GM12878 (cell line): ENCODE results near the gene CLN6. TPM values are rescaled to one million over a fixed set of nuclear protein-coding genes. Genes with fewer than 3 reads are reported as not detected.

Experiments used
- ATAC-seq: fragments of 200-7000 bp; cut with Tn5 transposase; 3 replicates; pipeline ENCODE4 v1.9.1; 2020; ENCODE audit warnings: mild to moderate bottlenecking, moderate library complexity
- BruUV-seq: library from RNA; stranded (reverse); fragments of 400-500 nt; replicated peaks from 2 replicates; lab custom pipeline; 2021; lab: Mats Ljungman, UMichigan
- CTCF ChIA-PET: fragments of 300-600 bp; sonication (Branson Sonifier 250); formaldehyde crosslinking; extraction: SDS; loops from one replicate; lab custom pipeline; 2021; ENCODE audit warnings: inconsistent platforms; lab: Yijun Ruan, JAX
- POLR2A ChIA-PET: fragments of 350-600 bp; formaldehyde crosslinking; extraction: SDS; loops from one replicate; lab custom pipeline; 2021; ENCODE audit warnings: inconsistent platforms; lab: Charles Lee
- RAD21 ChIA-PET: fragments of 300-600 bp; sonication (Branson Sonifier 250); formaldehyde crosslinking; loops from one replicate; lab custom pipeline; 2023; ENCODE audit warnings: antibody characterized with exemption; ENCODE audit not compliant: unreplicated experiment; lab: Charles Lee
- SMC1A ChIA-PET: fragments of 300-600 bp; sonication (Branson Sonifier 250); formaldehyde crosslinking; loops from one replicate; lab custom pipeline; 2023; ENCODE audit not compliant: unreplicated experiment, uncharacterized antibody; lab: Charles Lee
- DNase-seq: peaks from one replicate; pipeline ENCODE4 v3.0.0-alpha.2; 2011; ENCODE audit warnings: low read depth, low spot score
- FAIRE-seq: peaks from 3 replicates; lab custom pipeline; 2011; peaks lifted over from hg19 to GRCh38; lab: Jason Lieb, UNC
- H2AFZ ChIP-seq: 2 replicates; pipeline ENCODE4 v1.6.0; 2011; ENCODE audit warnings: low read depth, low read length, control low read depth; ENCODE audit not compliant: control insufficient read depth
- H3K27ac ChIP-seq: 2 replicates; pipeline ENCODE4 v1.5.1; 2011; ENCODE audit warnings: control low read depth; ENCODE audit not compliant: control insufficient read depth, insufficient read depth
- H3K27me3 ChIP-seq, 2 experiments: replicated peaks in 1 of 2; 2 replicates each; pipeline versions ENCODE4 v1.6.0 to v1.6.1; 2011; ENCODE audit warnings: low read length in 1 of 2; ENCODE audit not compliant: control insufficient read depth in 2 of 2, insufficient read depth in 2 of 2
- H3K36me3 ChIP-seq, 2 experiments: 2 replicates each; pipeline ENCODE4 v1.5.1; 2011; ENCODE audit warnings: low read length in 1 of 2; ENCODE audit not compliant: control insufficient read depth in 2 of 2, insufficient read depth in 2 of 2
- H3K4me1 ChIP-seq: 2 replicates; pipeline ENCODE4 v1.6.1; 2011; ENCODE audit warnings: mild to moderate bottlenecking, low read length, moderate library complexity, mixed read lengths; ENCODE audit not compliant: control insufficient read depth, insufficient read depth
- H3K4me2 ChIP-seq: 2 replicates; pipeline ENCODE4 v1.6.0; 2011; ENCODE audit warnings: control low read depth; ENCODE audit not compliant: control insufficient read depth, insufficient read depth
- H3K4me3 ChIP-seq: fragments of 200-600 bp; sonication (generic); 2 replicates; pipeline ENCODE4 v1.5.1; 2016
- H3K79me2 ChIP-seq: 2 replicates; pipeline ENCODE4 v1.6.0; 2011; ENCODE audit warnings: low read length; ENCODE audit not compliant: control insufficient read depth, insufficient read depth
- H3K9ac ChIP-seq: 2 replicates; pipeline ENCODE4 v1.8.0; 2011; ENCODE audit warnings: low read length, control low read depth, mixed read lengths; ENCODE audit not compliant: control insufficient read depth, insufficient read depth
- H3K9me3 ChIP-seq: replicated peaks from 3 replicates; pipeline ENCODE4 v1.5.1; 2011; ENCODE audit warnings: mild to moderate bottlenecking, low read length; ENCODE audit not compliant: control insufficient read depth, insufficient read depth
- H4K20me1 ChIP-seq: 2 replicates; pipeline ENCODE4 v1.6.0; 2011; ENCODE audit not compliant: control insufficient read depth, insufficient read depth
- BRCA1 ChIP-seq: IDR thresholded peaks from 2 replicates; pipeline ENCODE4 v1.6.1; 2011; ENCODE audit warnings: low read depth, low read length, improper control_type of control experiment
- CHD2 ChIP-seq: IDR thresholded peaks from 2 replicates; pipeline ENCODE4 v1.6.1; 2011; ENCODE audit warnings: low read depth, low read length, improper control_type of control experiment, borderline replicate concordance
- EZH2 ChIP-seq: IDR thresholded peaks from 2 replicates; pipeline ENCODE4 v1.6.1; 2012; ENCODE audit warnings: low read depth, mild to moderate bottlenecking, control low read depth, inconsistent platforms, low read length, borderline replicate concordance; ENCODE audit not compliant: control insufficient read depth
- HDAC2 ChIP-seq: fragments of 200-600 bp; sonication (generic); IDR thresholded peaks from 2 replicates; pipeline ENCODE4 v1.6.1; 2017
- MYC ChIP-seq: IDR thresholded peaks from 2 replicates; pipeline ENCODE4 v1.6.1; 2011; ENCODE audit warnings: mild to moderate bottlenecking, low read length, moderate library complexity, inconsistent platforms; ENCODE audit not compliant: insufficient read depth, insufficient replicate concordance, insufficient read length, severe bottlenecking
- NBN ChIP-seq: fragments of 450-650 bp; IDR thresholded peaks from 2 replicates; pipeline ENCODE4 v1.6.1; 2016
- NR2C1 ChIP-seq: fragments of 450-650 bp; IDR thresholded peaks from 2 replicates; pipeline ENCODE4 v1.6.1; 2017; ENCODE audit warnings: antibody characterized with exemption, mild to moderate bottlenecking, moderate library complexity
- STAT1 ChIP-seq: fragments of 450-650 bp; conservative IDR thresholded peaks from 2 replicates; pipeline ENCODE4 v1.6.1; 2014; ENCODE audit warnings: antibody characterized with exemption, mild to moderate bottlenecking
- TBL1XR1 ChIP-seq: IDR thresholded peaks from 2 replicates; pipeline ENCODE4 v1.6.1; 2012; ENCODE audit warnings: low read depth, low read length, improper control_type of control experiment
- ZBTB33 ChIP-seq: fragments of 450-650 bp; IDR thresholded peaks from 2 replicates; pipeline ENCODE4 v1.6.1; 2017; ENCODE audit warnings: mild to moderate bottlenecking
- ZNF687 ChIP-seq: fragments of 450-650 bp; IDR thresholded peaks from 2 replicates; pipeline ENCODE4 v1.6.1; 2017; ENCODE audit warnings: mild to moderate bottlenecking, moderate library complexity
- WGBS: methylation state at CpG from one replicate; pipeline ENCODE4 v1.1.6; 2016; ENCODE audit warnings: low lambda C conversion rate; ENCODE audit not compliant: insufficient replicate concordance, insufficient coverage; ENCODE audit errors: missing lambda C conversion rate; 5-methylcytosine and 5-hydroxymethylcytosine counted together
- in situ Hi-C: fragments of 300-500 bp; cut with MboI; formaldehyde crosslinking; loops from 9 replicates; pipeline ENCODE4 v1.14.3; 2018; ENCODE audit warnings: mixed read lengths
- intact Hi-C: fragments of 100-400 bp; cut with micrococcal nuclease; formaldehyde crosslinking; loops from one replicate; pipeline ENCODE4 v1.14.2; 2022; ENCODE audit not compliant: unreplicated experiment
- polyA plus RNA-seq, 11 experiments: library from polyadenylated mRNA; depleted of rRNA in 4 of 11; unstranded in 6 of 11; stranded (reverse) in 5 of 11; fragments of >200 nt; fragmentation: Nextera tagmentation in 4 of 11; fragmentation: Illumina TruSeq in 1 of 11; extraction: Ambion mirVana in 4 of 11; extraction: Trizol in 1 of 11; gene quantifications; 1 replicate in 1 of 11; 2 replicates in 10 of 11; pipeline versions ENCODE4 v1.2.1 to v1.2.3, GENCODE V29; 2011 to 2016; ENCODE audit warnings: inconsistent platforms in 2 of 11, missing spikeins in 2 of 11, low read depth in 1 of 11
- total RNA-seq, 4 experiments: library from RNA; depleted of rRNA in 3 of 4; stranded (reverse); fragments of >200 nt in 3 of 4; fragmentation: Illumina TruSeq in 1 of 4; extraction: Trizol in 1 of 4; gene quantifications; 2 replicates each; pipeline versions ENCODE4 v1.2.1 to v1.2.3, GENCODE V29; 2013 to 2021
- TF ChIP-seq, protein P1 (sequence below): IDR thresholded peaks from 2 replicates; pipeline ENCODE4 v1.6.1; 2012; ENCODE audit warnings: low read depth, low read length, improper control_type of control experiment

The CLN6 gene
- total and polyA plus RNA-seq, 10 of the 15 experiments (the other 5 are each of a cell fraction or from before 2014, with no cell fraction given), result 0.74 to 69.0 (median 30.3) TPM

DNA sequence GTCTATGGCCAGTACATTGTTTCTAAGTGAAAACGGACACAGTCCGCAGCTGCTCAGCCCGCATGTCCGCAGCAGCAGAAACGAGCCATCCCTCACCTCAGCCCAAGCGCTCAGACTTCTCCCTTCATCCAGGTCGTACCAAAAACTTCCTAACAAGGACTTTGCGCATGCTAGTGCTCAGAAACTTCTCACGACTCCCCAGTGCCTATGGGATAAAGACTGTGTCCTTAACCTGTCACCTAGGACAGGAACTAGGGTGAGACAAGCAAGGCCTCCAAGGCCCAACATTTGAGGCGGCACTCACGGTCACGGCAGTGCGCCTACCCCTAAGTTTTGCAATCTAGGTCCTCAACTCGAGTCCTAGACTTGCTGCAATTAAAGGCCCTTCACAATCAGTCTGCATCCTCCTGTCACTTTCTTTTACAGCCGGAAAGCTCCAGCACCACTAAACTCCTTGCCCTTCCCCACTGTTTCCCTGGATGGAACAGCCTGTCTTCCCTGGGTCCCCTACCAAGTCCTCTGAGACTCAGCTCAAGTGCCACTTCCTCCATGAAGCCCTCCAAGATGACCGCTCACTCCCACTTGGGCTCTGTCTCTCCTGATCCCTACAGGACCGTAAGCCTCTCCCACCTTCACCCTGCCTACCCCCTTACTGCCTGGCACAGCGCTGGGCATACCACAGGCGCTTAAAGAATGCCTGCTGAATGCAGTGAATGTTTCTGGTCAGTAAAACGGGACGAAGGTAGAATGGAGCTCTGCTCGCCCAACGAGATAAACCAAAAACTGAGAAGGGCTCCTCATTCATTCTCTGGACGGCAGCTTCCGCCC is 1.2 kb downstream of the CLN6 start:
- DNase-seq, result no peak
- no peak for TF ChIP-seq TBL1XR1
- no peak for TF ChIP-seq NR2C1
- TF ChIP-seq, protein P1, sequence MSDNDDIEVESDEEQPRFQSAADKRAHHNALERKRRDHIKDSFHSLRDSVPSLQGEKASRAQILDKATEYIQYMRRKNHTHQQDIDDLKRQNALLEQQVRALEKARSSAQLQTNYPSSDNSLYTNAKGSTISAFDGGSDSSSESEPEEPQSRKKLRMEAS, result no peak
- no peak for TF ChIP-seq EZH2
- no peak for TF ChIP-seq CHD2
- TF ChIP-seq HDAC2, result no peak
- no peak for TF ChIP-seq MYC
- no peak for TF ChIP-seq BRCA1
- no peak for TF ChIP-seq ZNF687
- TF ChIP-seq STAT1, result no peak
- TF ChIP-seq ZBTB33, result no peak
- TF ChIP-seq NBN, result 0 out of 2 replicates have a peak, but pooled peaks have one; percentile 27

More for the DNA sequence above, 1.2 kb downstream of the CLN6 start:
- no peak for FAIRE-seq
- H3K27ac ChIP-seq, result peak overlapping the region; percentile 90
- no peaks in the 10 kb centered on the region; a peak in 1 of 4 replicates for H3K36me3 ChIP-seq
- TSS peak; percentile 72 for BruUV-seq
- peak; percentile 3 for ATAC-seq
- H3K4me2 ChIP-seq, result peak overlapping the region; percentile 84
- peak overlapping the region; percentile 99 for H3K4me3 ChIP-seq
- POLR2A ChIA-PET, result interaction anchor here (0.9 to 2.2 kb wide), 2 partner anchors 49 to 374 kb away, joined by 3 to 8 read pairs; partner anchors contain the start of gene FEM1B
- SMC1A ChIA-PET, result interaction anchor here (0.8 to 2.2 kb wide), 4 partner anchors 12 to 365 kb away, joined by 3 to 8 read pairs (median 4); no protein-coding TSS in a partner anchor
- H4K20me1 ChIP-seq, result no peaks in the 10 kb centered on the region
- peaks cover 43% of the 10 kb centered on the region for H3K4me1 ChIP-seq
- H2AFZ ChIP-seq, result peak overlapping the region; percentile 94
- in situ Hi-C loops (no loop called here), intact Hi-C loops (loop anchor here (5.0 kb wide), 1 partner anchor 366 kb away; no protein-coding TSS in a partner anchor)
- RAD21 ChIA-PET, result interaction anchor here (0.6 to 2.6 kb wide), 5 partner anchors 37 to 387 kb away, joined by 3 to 13 read pairs (median 3); partner anchors contain the start of gene FEM1B
- no peaks in the 10 kb centered on the region for H3K9me3 ChIP-seq
- H3K79me2 ChIP-seq, result peaks cover 57% of the 10 kb centered on the region
- H3K27me3 ChIP-seq, result no peaks in the 10 kb centered on the region
- under 1% methylated on average over 25 of the region's 25 CpGs for WGBS
- peak overlapping the region; percentile 90 for H3K9ac ChIP-seq
- CTCF ChIA-PET, result interaction anchor here (0.6 to 3.2 kb wide), 5 partner anchors 24 to 714 kb away, joined by 4 to 13 read pairs (median 4); partner anchors contain the start of gene FEM1B
